Transverse colon (tissue), 3 donors: ENCODE measurements around the gene NEK7.

ENCODE experiments used
- EP300 ChIP-seq: sonication (generic); formaldehyde crosslinking; IDR thresholded peaks from one replicate; pipeline ENCODE4 v1.6.1; 2017; ENCODE audit warnings: antibody characterized with exemption, low read depth
- TF ChIP-seq, protein P1 (sequence below), 5 experiments: fragments of 200-600 bp in 3 of 5; fragments of 450-650 bp in 2 of 5; sonication (generic) in 3 of 5; IDR thresholded peaks; 1 replicate in 2 of 5; 2 replicates in 3 of 5; pipeline ENCODE4 v1.5.1; 2016 to 2017; ENCODE audit warnings: antibody characterized with exemption in 5 of 5, inconsistent platforms in 3 of 5, mild to moderate bottlenecking in 2 of 5, moderate library complexity in 1 of 5

DNA sequence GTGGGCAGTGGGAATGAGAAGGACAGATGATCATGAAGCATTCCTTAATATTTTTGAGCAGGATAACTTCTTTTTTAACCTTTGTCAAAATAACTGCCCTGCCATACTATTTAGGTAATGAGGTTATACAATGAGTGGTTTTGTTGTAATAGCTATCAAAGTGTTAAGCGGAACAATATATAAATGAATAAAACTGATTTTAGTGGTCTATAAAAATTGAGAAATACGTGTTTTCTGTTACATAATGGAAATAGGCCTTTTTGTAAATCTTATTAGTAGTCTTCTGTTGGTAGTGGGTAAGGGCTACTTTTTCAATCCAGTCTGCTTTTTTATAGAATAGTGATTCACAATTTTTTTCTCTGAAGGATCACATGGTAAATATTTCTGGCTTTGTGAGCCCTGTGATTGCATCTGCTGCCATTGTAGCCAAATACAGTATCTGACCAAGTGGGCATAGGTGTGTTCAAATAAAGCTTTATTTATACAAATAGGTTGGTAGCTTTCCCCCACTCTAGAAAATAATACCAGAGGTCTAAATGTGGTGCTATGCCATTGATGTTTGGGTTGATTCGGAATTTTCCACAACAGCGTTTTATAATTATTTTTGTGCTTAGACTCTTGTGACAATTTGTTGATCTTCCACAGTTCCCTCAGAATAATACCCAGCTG lies 4.3 kb downstream of the NEK7 start:
- TF ChIP-seq, protein P1, sequence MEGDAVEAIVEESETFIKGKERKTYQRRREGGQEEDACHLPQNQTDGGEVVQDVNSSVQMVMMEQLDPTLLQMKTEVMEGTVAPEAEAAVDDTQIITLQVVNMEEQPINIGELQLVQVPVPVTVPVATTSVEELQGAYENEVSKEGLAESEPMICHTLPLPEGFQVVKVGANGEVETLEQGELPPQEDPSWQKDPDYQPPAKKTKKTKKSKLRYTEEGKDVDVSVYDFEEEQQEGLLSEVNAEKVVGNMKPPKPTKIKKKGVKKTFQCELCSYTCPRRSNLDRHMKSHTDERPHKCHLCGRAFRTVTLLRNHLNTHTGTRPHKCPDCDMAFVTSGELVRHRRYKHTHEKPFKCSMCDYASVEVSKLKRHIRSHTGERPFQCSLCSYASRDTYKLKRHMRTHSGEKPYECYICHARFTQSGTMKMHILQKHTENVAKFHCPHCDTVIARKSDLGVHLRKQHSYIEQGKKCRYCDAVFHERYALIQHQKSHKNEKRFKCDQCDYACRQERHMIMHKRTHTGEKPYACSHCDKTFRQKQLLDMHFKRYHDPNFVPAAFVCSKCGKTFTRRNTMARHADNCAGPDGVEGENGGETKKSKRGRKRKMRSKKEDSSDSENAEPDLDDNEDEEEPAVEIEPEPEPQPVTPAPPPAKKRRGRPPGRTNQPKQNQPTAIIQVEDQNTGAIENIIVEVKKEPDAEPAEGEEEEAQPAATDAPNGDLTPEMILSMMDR (IDR thresholded peaks at IDR 0.05), result no peak
- no peak for TF ChIP-seq EP300
